ENCODE measurements around the gene SNX5. TPM values are rescaled to one million over a fixed set of nuclear protein-coding genes. Genes with fewer than 3 reads are reported as not detected.

The SNX5 gene
- total and polyA plus RNA-seq, 2 of the 13 experiments (the other 11 are each of a cell fraction or from before 2014, with no cell fraction given), result 664 to 1,040 TPM

- TF ChIP-seq KLF11 (CRISPR knock-in tag; IDR thresholded peaks at IDR 0.05), result peak; percentile 74; the same call in 1 of the 2 replicates
- peak; percentile 32; the same call in 1 of the 2 replicates for TF ChIP-seq ARID3A (IDR thresholded peaks at IDR 0.05; ENCODE audit: low read depth, low read length)
- TF ChIP-seq PHF21A (CRISPR knock-in tag; IDR thresholded peaks at IDR 0.05), result 0 out of 2 replicates have a peak, but pooled peaks have one; percentile 15
- peak; percentile 39; the same call in 1 of the 2 replicates for TF ChIP-seq ZNF136 (CRISPR knock-in tag; IDR thresholded peaks at IDR 0.05; ENCODE audit: low read depth)
- TF ChIP-seq ZNF430 (CRISPR knock-in tag; IDR thresholded peaks at IDR 0.05), result no peak
- peak; percentile 40; the same call in 1 of the 2 replicates for TF ChIP-seq ZC3H4 (CRISPR knock-in tag; IDR thresholded peaks at IDR 0.05; ENCODE audit: borderline replicate concordance)
- TF ChIP-seq KAT7 (CRISPR knock-in tag; IDR thresholded peaks at IDR 0.05; ENCODE audit: borderline replicate concordance), result no peak
- peak; percentile 53; the same call in 1 of the 2 replicates for TF ChIP-seq SATB2 (CRISPR knock-in tag; IDR thresholded peaks at IDR 0.05)
- peak; percentile 68 for TF ChIP-seq ZFX (CRISPR knock-in tag; IDR thresholded peaks at IDR 0.05; ENCODE audit: low read depth)
- TF ChIP-seq TEAD3 (CRISPR knock-in tag; optimal IDR thresholded peaks at IDR 0.05; ENCODE audit: borderline replicate concordance), result peak; percentile 63
- TF ChIP-seq CREBL2 (CRISPR knock-in tag; IDR thresholded peaks at IDR 0.05; ENCODE audit: borderline replicate concordance), result peak; percentile 71; the same call in 1 of the 2 replicates
- TF ChIP-seq NFE2L1 (CRISPR knock-in tag; IDR thresholded peaks at IDR 0.05; ENCODE audit: borderline replicate concordance), result no peak
- TF ChIP-seq PITX1 (CRISPR knock-in tag; IDR thresholded peaks at IDR 0.05), result peak; percentile 73
- TF ChIP-seq AFF4 (CRISPR knock-in tag; IDR thresholded peaks at IDR 0.05), result peak; percentile 83; the same call in 1 of the 2 replicates
- TF ChIP-seq ZNF564 (CRISPR knock-in tag; IDR thresholded peaks at IDR 0.05), result 0 out of 2 replicates have a peak, but pooled peaks have one; percentile 31
- no peak for TF ChIP-seq YEATS4 (CRISPR knock-in tag; IDR thresholded peaks at IDR 0.05; ENCODE audit: borderline replicate concordance)
- TF ChIP-seq NCOA2 (CRISPR knock-in tag; IDR thresholded peaks at IDR 0.05), result peak; percentile 92
- peak; percentile 87 for TF ChIP-seq PPARG (CRISPR knock-in tag; conservative IDR thresholded peaks at IDR 0.05)
- TF ChIP-seq DPF2 (CRISPR knock-in tag; IDR thresholded peaks at IDR 0.05; ENCODE audit: borderline replicate concordance, low read depth), result peak; percentile 80
- no peak for TF ChIP-seq ZBTB7A (CRISPR knock-in tag; IDR thresholded peaks at IDR 0.05)
- no peak for TF ChIP-seq ZNF33A (CRISPR knock-in tag; IDR thresholded peaks at IDR 0.05; ENCODE audit: borderline replicate concordance)
- TF ChIP-seq AKAP8 (CRISPR knock-in tag; IDR thresholded peaks at IDR 0.05), result 0 out of 2 replicates have a peak, but pooled peaks have one; percentile 66
- TF ChIP-seq POLR2AphosphoS5 (IDR thresholded peaks at IDR 0.05; ENCODE audit: low read depth, low read length), result no peak; the same call in 1 of the 2 replicates
Measured at GRCh38 chr20:17958373-17959256, 10.0 kb downstream of the SNX5 start (continued).
